OCI-LY3 (cell line): ENCODE results near the gene EHMT1.

Experiments
- CTCF ChIP-seq: fragments of 200-600, 300-600 bp; sonication (generic); IDR thresholded peaks from 2 replicates; pipeline ENCODE4 v1.5.1; 2014; ENCODE audit warnings: antibody characterized with exemption, low read length, low read depth
- EZH2phosphoT487 ChIP-seq: fragments of 200-600 bp; shearing (Covaris generic); IDR thresholded peaks from 2 replicates; pipeline ENCODE4 v1.6.1; 2018; ENCODE audit warnings: antibody characterized with exemption, mixed run types, low read depth

DNA sequence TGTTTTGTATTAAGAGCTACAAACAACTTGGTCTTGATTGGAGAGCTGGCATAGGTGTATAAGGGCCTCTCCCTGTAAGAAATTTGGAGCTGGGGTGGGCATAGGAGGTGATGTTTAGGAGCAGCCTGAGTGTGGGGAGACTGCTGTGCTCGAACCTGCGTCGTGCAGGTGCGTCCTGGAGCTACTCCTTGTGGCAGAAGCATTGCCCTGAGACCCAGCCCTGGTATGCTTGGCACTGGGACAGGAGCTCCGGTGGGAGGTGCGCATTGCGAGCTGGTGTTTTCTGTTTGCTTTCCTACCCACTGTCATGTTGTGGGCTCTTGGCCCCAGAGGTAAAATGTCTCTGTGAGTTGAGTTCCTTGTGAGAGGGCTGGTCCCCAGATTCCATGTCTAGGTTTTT lies 46.4 kb downstream of the EHMT1 start:
- no peak for TF ChIP-seq CTCF
- no peak for TF ChIP-seq EZH2phosphoT487
